OCI-LY1 (cell line): ENCODE data around the gene TRAF3IP1.

Experiments used
- H2AFZ ChIP-seq: fragments of 200-600 bp; sonication (generic), shearing (Covaris generic); 2 replicates; pipeline ENCODE4 v1.6.0; 2014; ENCODE audit warnings: antibody characterized with exemption, mild to moderate bottlenecking, low read length
- H3F3A ChIP-seq: fragments of 200-600 bp; sonication (generic), shearing (Covaris generic); 2 replicates; pipeline ENCODE4 v1.6.0; 2014; ENCODE audit warnings: mild to moderate bottlenecking, antibody characterized with exemption, low read length, moderate library complexity; ENCODE audit not compliant: insufficient read depth
- H3K27ac ChIP-seq: fragments of 200-600 bp; sonication (generic); 2 replicates; pipeline ENCODE4 v1.5.1; 2014; ENCODE audit warnings: low read length, mixed run types, mild to moderate bottlenecking, low read depth; ENCODE audit not compliant: poor library complexity, severe bottlenecking
- H3K27me3 ChIP-seq: fragments of 200-600 bp; sonication (generic); 2 replicates; pipeline ENCODE4 v1.6.0; 2014; ENCODE audit warnings: antibody characterized with exemption, mild to moderate bottlenecking, low read length, moderate library complexity; ENCODE audit not compliant: insufficient read depth
- H3K36me3 ChIP-seq: fragments of 200-600 bp; sonication (generic); 2 replicates; pipeline ENCODE4 v1.6.1; 2014; ENCODE audit warnings: mild to moderate bottlenecking, antibody characterized with exemption, low read length, moderate library complexity, mixed read lengths; ENCODE audit not compliant: insufficient read depth
- H3K4me1 ChIP-seq: fragments of 200-600 bp; sonication (generic); 2 replicates; pipeline ENCODE4 v1.5.1; 2014; ENCODE audit warnings: mild to moderate bottlenecking, low read length, moderate library complexity; ENCODE audit not compliant: insufficient read depth, severe bottlenecking
- H3K4me2 ChIP-seq: fragments of 200-600 bp; sonication (generic), shearing (Covaris generic); 2 replicates; pipeline ENCODE4 v1.6.1; 2014; ENCODE audit warnings: low read length
- H3K4me3 ChIP-seq: fragments of 200-600 bp; sonication (generic); 2 replicates; pipeline ENCODE4 v1.5.1; 2014; ENCODE audit warnings: low read length, low read depth, mild to moderate bottlenecking, mixed read lengths; ENCODE audit not compliant: poor library complexity, severe bottlenecking
- H3K79me2 ChIP-seq: fragments of 200-600 bp; shearing (Covaris generic); 2 replicates; pipeline ENCODE4 v1.6.1; 2016; ENCODE audit warnings: mixed run types, low read length, mixed read lengths; ENCODE audit not compliant: insufficient read depth
- H3K9ac ChIP-seq: fragments of 200-600 bp; sonication (generic), shearing (Covaris generic); 2 replicates; pipeline ENCODE4 v1.6.1; 2014; ENCODE audit warnings: mild to moderate bottlenecking, low read length, mixed read lengths
- H3K9me2 ChIP-seq: fragments of 200-600 bp; sonication (generic), shearing (Covaris generic); 2 replicates; pipeline ENCODE4 v1.6.1; 2014; ENCODE audit warnings: low read depth, mild to moderate bottlenecking, low read length, mixed read lengths
- H3K9me3 ChIP-seq: fragments of 200-600 bp; shearing (Covaris generic); 2 replicates; pipeline ENCODE4 v1.6.1; 2014; ENCODE audit warnings: low read length, mixed read lengths
- H4K20me1 ChIP-seq: fragments of 200-600 bp; sonication (generic), shearing (Covaris generic); 2 replicates; pipeline ENCODE4 v1.6.0; 2016; ENCODE audit warnings: mild to moderate bottlenecking, low read length; ENCODE audit not compliant: insufficient read depth
- EZH2 ChIP-seq: fragments of 200-600 bp; sonication (generic), shearing (Covaris generic); IDR thresholded peaks from 2 replicates; pipeline ENCODE4 v1.8.0; 2017; ENCODE audit warnings: borderline replicate concordance, mixed run types, mild to moderate bottlenecking, antibody characterized with exemption, low read length, moderate library complexity, mixed read lengths
- TF ChIP-seq, protein P1 (sequence below): fragments of 200-600 bp; sonication (generic), shearing (Covaris generic); IDR thresholded peaks from 2 replicates; pipeline ENCODE4 v1.5.1; 2017; ENCODE audit warnings: mild to moderate bottlenecking, antibody characterized with exemption, low read length, moderate library complexity, mixed read lengths

Gene TRAF3IP1

DNA sequence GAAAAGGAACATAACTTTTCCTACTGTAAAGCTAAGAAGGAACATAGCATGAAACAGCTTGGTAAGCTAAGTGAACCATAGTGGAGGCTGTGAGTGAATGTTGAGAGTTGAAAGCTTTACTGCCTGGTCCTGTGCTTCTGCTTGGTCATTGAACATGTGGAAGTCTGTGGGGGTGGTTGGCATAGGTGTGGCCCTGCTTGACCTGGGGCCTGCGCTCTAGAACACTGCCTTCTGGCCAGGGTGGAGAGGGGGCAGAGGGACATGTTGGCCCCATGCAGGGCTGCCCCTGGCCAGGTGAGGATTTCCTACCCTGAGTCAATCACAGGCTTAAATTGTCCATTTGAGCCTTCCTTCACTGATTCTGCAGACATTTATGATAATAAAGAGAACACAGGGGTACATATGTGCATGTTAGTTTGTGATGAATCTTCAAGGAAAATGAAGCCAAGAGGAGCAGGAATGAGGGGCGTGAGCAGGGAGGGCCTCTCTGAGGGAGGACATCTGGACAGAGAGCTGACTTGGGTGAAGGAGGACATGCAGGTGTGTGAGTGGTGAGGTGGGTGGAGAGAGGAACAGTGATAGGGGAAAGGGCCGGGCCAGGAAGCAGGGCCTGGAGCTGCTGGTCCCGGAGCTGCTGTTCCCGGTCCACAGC lies 16.6 kb downstream of the TRAF3IP1 start:
- H3K4me3 ChIP-seq, result no peak overlapping the region
- H3K36me3 ChIP-seq, result no peaks in the 10 kb centered on the region
- no peak overlapping the region for H3K4me2 ChIP-seq

DNA sequence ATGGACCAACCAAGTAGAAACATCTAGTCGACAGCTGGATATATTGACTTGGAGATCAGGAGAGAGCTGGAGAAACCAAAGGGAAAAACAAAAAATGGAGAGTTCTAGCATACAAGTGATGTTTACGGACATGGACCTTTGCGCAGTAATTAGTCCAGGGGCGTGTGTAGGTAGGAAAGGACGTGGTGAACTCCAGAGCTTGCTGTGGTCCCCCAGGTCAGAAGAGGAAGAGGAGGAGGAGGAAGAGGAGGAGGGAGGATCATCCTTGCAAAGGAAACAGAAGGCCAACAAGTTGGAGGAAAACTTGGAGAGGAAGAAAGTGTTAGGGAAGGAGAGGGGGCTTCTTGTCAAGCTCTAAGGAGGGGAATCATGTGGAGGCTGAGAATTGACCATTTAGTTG lies 17.5 kb downstream of the TRAF3IP1 start:
- Histone ChIP-seq H4K20me1 (no peaks in the 10 kb centered on the region), H3K79me2 (no peaks in the 10 kb centered on the region), H3K4me3 (no peak overlapping the region), H3K9me2 (no peaks in the 10 kb centered on the region), H3K36me3 (no peaks in the 10 kb centered on the region), H3K4me1 (peaks cover 13% of the 10 kb centered on the region), H3K27ac (no peak overlapping the region), H3K27me3 (no peaks in the 10 kb centered on the region), H3K9ac (no peak overlapping the region), H3F3A (no peaks in the 10 kb centered on the region), H3K4me2 (no peak overlapping the region), H3K9me3 (no peaks in the 10 kb centered on the region), H2AFZ (no peak overlapping the region)
- TF ChIP-seq, protein P1, sequence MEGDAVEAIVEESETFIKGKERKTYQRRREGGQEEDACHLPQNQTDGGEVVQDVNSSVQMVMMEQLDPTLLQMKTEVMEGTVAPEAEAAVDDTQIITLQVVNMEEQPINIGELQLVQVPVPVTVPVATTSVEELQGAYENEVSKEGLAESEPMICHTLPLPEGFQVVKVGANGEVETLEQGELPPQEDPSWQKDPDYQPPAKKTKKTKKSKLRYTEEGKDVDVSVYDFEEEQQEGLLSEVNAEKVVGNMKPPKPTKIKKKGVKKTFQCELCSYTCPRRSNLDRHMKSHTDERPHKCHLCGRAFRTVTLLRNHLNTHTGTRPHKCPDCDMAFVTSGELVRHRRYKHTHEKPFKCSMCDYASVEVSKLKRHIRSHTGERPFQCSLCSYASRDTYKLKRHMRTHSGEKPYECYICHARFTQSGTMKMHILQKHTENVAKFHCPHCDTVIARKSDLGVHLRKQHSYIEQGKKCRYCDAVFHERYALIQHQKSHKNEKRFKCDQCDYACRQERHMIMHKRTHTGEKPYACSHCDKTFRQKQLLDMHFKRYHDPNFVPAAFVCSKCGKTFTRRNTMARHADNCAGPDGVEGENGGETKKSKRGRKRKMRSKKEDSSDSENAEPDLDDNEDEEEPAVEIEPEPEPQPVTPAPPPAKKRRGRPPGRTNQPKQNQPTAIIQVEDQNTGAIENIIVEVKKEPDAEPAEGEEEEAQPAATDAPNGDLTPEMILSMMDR, result no peak
- no peak for TF ChIP-seq EZH2

More for the DNA sequence above, 16.6 kb downstream of the TRAF3IP1 start:
- Histone ChIP-seq H3K27me3 (no peaks in the 10 kb centered on the region), H3K4me1 (peaks cover 13% of the 10 kb centered on the region), H3K79me2 (no peaks in the 10 kb centered on the region), H4K20me1 (no peaks in the 10 kb centered on the region), H3K27ac (no peak overlapping the region), H3K9me2 (no peaks in the 10 kb centered on the region), H3F3A (no peaks in the 10 kb centered on the region), H3K9ac (no peak overlapping the region), H2AFZ (no peak overlapping the region), H3K9me3 (no peaks in the 10 kb centered on the region)
- TF ChIP-seq, protein P1, result no peak
- TF ChIP-seq EZH2, result no peak

DNA sequence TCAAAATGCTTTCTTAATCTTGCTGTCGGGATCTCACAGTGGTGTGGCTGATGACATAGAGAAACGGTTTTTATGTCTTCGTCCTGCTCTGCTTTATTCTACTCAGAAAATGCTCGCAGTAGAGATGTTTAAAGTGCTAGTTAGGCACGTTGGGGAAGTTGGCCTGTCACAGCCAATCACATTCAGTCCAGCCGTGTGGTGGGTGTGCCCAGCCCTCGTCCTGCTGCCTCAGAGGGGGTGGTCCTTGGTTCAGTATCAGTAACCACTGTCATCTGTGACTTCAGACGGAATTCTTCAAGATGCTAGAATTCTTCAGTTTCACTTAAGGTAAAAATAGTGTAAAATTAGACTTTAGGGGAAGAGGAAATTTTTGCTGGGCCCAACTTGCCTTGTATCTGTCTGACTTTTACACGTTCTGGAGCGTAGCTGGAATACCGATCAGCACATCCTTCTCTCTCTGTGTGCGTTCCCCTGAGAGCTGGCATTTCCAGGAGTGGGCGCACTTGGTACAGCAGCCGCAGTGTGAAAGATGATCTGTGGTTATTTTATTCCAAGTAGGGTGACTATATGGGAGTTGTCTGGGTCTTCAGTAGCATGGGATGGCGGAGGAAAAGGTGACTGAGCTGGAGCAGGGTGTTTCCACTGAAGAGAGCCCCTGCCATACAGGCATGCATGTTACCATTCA lies 18.5 kb downstream of the TRAF3IP1 start:
- H3F3A ChIP-seq, result no peaks in the 10 kb centered on the region
- no peak overlapping the region for H3K4me3 ChIP-seq
- no peaks in the 10 kb centered on the region for H3K79me2 ChIP-seq
- H3K36me3 ChIP-seq, result no peaks in the 10 kb centered on the region
- H4K20me1 ChIP-seq, result no peaks in the 10 kb centered on the region
- no peak overlapping the region for H3K27ac ChIP-seq
- TF ChIP-seq EZH2, result no peak
- TF ChIP-seq, protein P1, result no peak
- no peaks in the 10 kb centered on the region for H3K27me3 ChIP-seq
- H2AFZ ChIP-seq, result no peak overlapping the region
- no peaks in the 10 kb centered on the region for H3K9me2 ChIP-seq
- no peak overlapping the region for H3K9ac ChIP-seq
- peaks cover 13% of the 10 kb centered on the region for H3K4me1 ChIP-seq
- no peak overlapping the region for H3K4me2 ChIP-seq
- no peaks in the 10 kb centered on the region for H3K9me3 ChIP-seq
